HEK293 (cell line): ENCODE data around the gene SLC14A1.

Experiments
- HOXD13 ChIP-seq: sonication (generic); formaldehyde crosslinking; IDR thresholded peaks from 2 replicates; pipeline ENCODE4 v1.8.0; 2022; ENCODE audit warnings: missing genetic modification reagents, borderline replicate concordance
- IKZF3 ChIP-seq: fragments of 450-650 bp; IDR thresholded peaks from 2 replicates; pipeline ENCODE4 v1.5.0; 2018; ENCODE audit warnings: missing biosample characterization, mild to moderate bottlenecking, missing genetic modification characterization, moderate library complexity
- KLF16 ChIP-seq: fragments of 450-650 bp; formaldehyde crosslinking; IDR thresholded peaks from 2 replicates; pipeline ENCODE4 v1.5.1; 2017; ENCODE audit warnings: missing biosample characterization, missing genetic modification characterization
- YY2 ChIP-seq: fragments of 450-650 bp; formaldehyde crosslinking; IDR thresholded peaks from 2 replicates; pipeline ENCODE4 v1.5.1; 2016; ENCODE audit warnings: missing biosample characterization, missing genetic modification characterization
- ZBTB10 ChIP-seq: fragments of 450-650 bp; formaldehyde crosslinking; IDR thresholded peaks from 2 replicates; pipeline ENCODE4 v1.5.1; 2016; ENCODE audit warnings: missing biosample characterization, missing genetic modification characterization
- ZBTB44 ChIP-seq: fragments of 450-650 bp; IDR thresholded peaks from 2 replicates; pipeline ENCODE4 v1.5.1; 2018; ENCODE audit warnings: missing biosample characterization, mild to moderate bottlenecking, missing genetic modification characterization
- ZNF112 ChIP-seq: fragments of 450-650 bp; formaldehyde crosslinking; IDR thresholded peaks from 2 replicates; pipeline ENCODE4 v1.5.0; 2017; ENCODE audit warnings: missing biosample characterization, missing genetic modification characterization
- ZNF114 ChIP-seq: fragments of 450-650 bp; formaldehyde crosslinking; IDR thresholded peaks from 2 replicates; pipeline ENCODE4 v1.5.0; 2017; ENCODE audit warnings: missing biosample characterization, missing genetic modification characterization
- ZNF132 ChIP-seq: fragments of 450-650 bp; formaldehyde crosslinking; IDR thresholded peaks from 2 replicates; pipeline ENCODE4 v1.5.1; 2017; ENCODE audit warnings: missing biosample characterization, missing genetic modification characterization, borderline replicate concordance
- ZNF148 ChIP-seq: fragments of 450-650 bp; formaldehyde crosslinking; IDR thresholded peaks from 2 replicates; pipeline ENCODE4 v1.5.0; 2017; ENCODE audit warnings: missing biosample characterization, missing genetic modification characterization, borderline replicate concordance
- ZNF157 ChIP-seq: fragments of 450-650 bp; formaldehyde crosslinking; IDR thresholded peaks from 2 replicates; pipeline ENCODE4 v1.5.1; 2016; ENCODE audit warnings: missing biosample characterization, missing genetic modification characterization
- ZNF174 ChIP-seq: fragments of 450-650 bp; formaldehyde crosslinking; IDR thresholded peaks from 2 replicates; pipeline ENCODE4 v1.5.0; 2017; ENCODE audit warnings: missing biosample characterization, mild to moderate bottlenecking, missing genetic modification characterization
- ZNF184 ChIP-seq: fragments of 450-650 bp; IDR thresholded peaks from 2 replicates; pipeline ENCODE4 v1.5.1; 2018; ENCODE audit warnings: missing biosample characterization, mild to moderate bottlenecking, missing genetic modification characterization
- ZNF214 ChIP-seq: fragments of 450-650 bp; formaldehyde crosslinking; IDR thresholded peaks from 2 replicates; pipeline ENCODE4 v1.5.1; 2017; ENCODE audit warnings: missing biosample characterization, mild to moderate bottlenecking, missing genetic modification characterization, borderline replicate concordance
- ZNF274 ChIP-seq, 2 experiments: fragments of 200-500 bp in 1 of 2; fragments of 450-650 bp in 1 of 2; sonication (Bioruptor generic) in 1 of 2; formaldehyde crosslinking in 1 of 2; IDR thresholded peaks; 2 replicates each; pipeline versions ENCODE4 v1.5.1 to v1.6.1; 2014 to 2016; ENCODE audit warnings: borderline replicate concordance in 1 of 2, inconsistent platforms in 1 of 2, low read length in 1 of 2, missing biosample characterization in 1 of 2, missing genetic modification characterization in 1 of 2
- ZNF311 ChIP-seq: fragments of 450-650 bp; formaldehyde crosslinking; IDR thresholded peaks from 2 replicates; pipeline ENCODE4 v1.5.1; 2017; ENCODE audit warnings: missing biosample characterization, missing genetic modification characterization, borderline replicate concordance
- ZNF324 ChIP-seq: fragments of 450-650 bp; formaldehyde crosslinking; IDR thresholded peaks from 2 replicates; pipeline ENCODE4 v1.5.1; 2016; ENCODE audit warnings: missing biosample characterization, missing genetic modification characterization
- ZNF335 ChIP-seq: fragments of 450-650 bp; formaldehyde crosslinking; conservative IDR thresholded peaks from 2 replicates; pipeline ENCODE4 v1.5.1; 2016; ENCODE audit warnings: missing biosample characterization, missing genetic modification characterization
- ZNF350 ChIP-seq: fragments of 450-650 bp; formaldehyde crosslinking; IDR thresholded peaks from 2 replicates; pipeline ENCODE4 v1.5.0; 2017; ENCODE audit warnings: missing biosample characterization, mild to moderate bottlenecking, missing genetic modification characterization
- ZNF37A ChIP-seq: fragments of 450-650 bp; IDR thresholded peaks from 2 replicates; pipeline ENCODE4 v1.5.1; 2018; ENCODE audit warnings: missing biosample characterization, missing genetic modification characterization
- ZNF549 ChIP-seq: fragments of 450-650 bp; IDR thresholded peaks from 2 replicates; pipeline ENCODE4 v1.5.1; 2018; ENCODE audit warnings: missing biosample characterization, missing genetic modification characterization, mild to moderate bottlenecking, inconsistent platforms, moderate library complexity
- ZNF558 ChIP-seq: fragments of 450-650 bp; formaldehyde crosslinking; IDR thresholded peaks from 2 replicates; pipeline ENCODE4 v1.5.1; 2016; ENCODE audit warnings: missing biosample characterization, missing genetic modification characterization
- ZNF561 ChIP-seq: fragments of 450-650 bp; IDR thresholded peaks from 2 replicates; pipeline ENCODE4 v1.5.1; 2018; ENCODE audit warnings: missing biosample characterization, missing genetic modification characterization, borderline replicate concordance
- ZNF596 ChIP-seq: fragments of 450-650 bp; IDR thresholded peaks from 2 replicates; pipeline ENCODE4 v1.5.0; 2018; ENCODE audit warnings: missing biosample characterization, mild to moderate bottlenecking, missing genetic modification characterization, moderate library complexity
- ZNF626 ChIP-seq: fragments of 450-650 bp; sonication (Bioruptor Pico); formaldehyde crosslinking; IDR thresholded peaks from 2 replicates; pipeline ENCODE4 v1.5.1; 2018; ENCODE audit warnings: missing biosample characterization, missing genetic modification characterization, inconsistent platforms
- ZNF692 ChIP-seq: fragments of 450-650 bp; formaldehyde crosslinking; IDR thresholded peaks from 2 replicates; pipeline ENCODE4 v1.5.1; 2016; ENCODE audit warnings: missing biosample characterization, missing genetic modification characterization
- ZNF776 ChIP-seq: fragments of 450-650 bp; formaldehyde crosslinking; IDR thresholded peaks from 2 replicates; pipeline ENCODE4 v1.5.0; 2017; ENCODE audit warnings: missing biosample characterization, missing genetic modification characterization, borderline replicate concordance
- ZSCAN30 ChIP-seq: fragments of 450-650 bp; IDR thresholded peaks from 2 replicates; pipeline ENCODE4 v1.5.1; 2018; ENCODE audit warnings: missing biosample characterization, mild to moderate bottlenecking, missing genetic modification characterization, moderate library complexity
- ZXDB ChIP-seq: fragments of 450-650 bp; formaldehyde crosslinking; IDR thresholded peaks from 2 replicates; pipeline ENCODE4 v1.5.1; 2016; ENCODE audit warnings: missing biosample characterization, missing genetic modification characterization
- TF ChIP-seq, protein P1 (sequence below): fragments of 450-650 bp; IDR thresholded peaks from 2 replicates; pipeline ENCODE4 v1.5.1; 2018; ENCODE audit warnings: missing biosample characterization, missing genetic modification characterization

The SLC14A1 gene

GRCh38 chr18:45755934-45756333, 32.0 kb downstream of the SLC14A1 start (continued):
- 0 out of 2 replicates have a peak, but pooled peaks have one; percentile 76 for TF ChIP-seq ZNF311 (tag by site-specific recombination)
- TF ChIP-seq ZNF626 (tag by site-specific recombination), result peak; percentile 98
- TF ChIP-seq ZNF274 (IDR thresholded peaks at IDR 0.05; ENCODE audit: low read length), result no peak
- no peak for TF ChIP-seq ZNF274 (tag by site-specific recombination; IDR thresholded peaks at IDR 0.05; ENCODE audit: borderline replicate concordance)
- TF ChIP-seq ZBTB44, result peak; percentile 94
- TF ChIP-seq ZNF776 (tag by site-specific recombination), result peak; percentile 99
- 0 out of 2 replicates have a peak, but pooled peaks have one; percentile 27 for TF ChIP-seq ZNF335 (tag by site-specific recombination)
- peak; percentile 93 for TF ChIP-seq ZNF561 (tag by site-specific recombination)
- peak; percentile 94 for TF ChIP-seq ZNF184
- TF ChIP-seq ZNF350 (tag by site-specific recombination), result peak; percentile 97
- TF ChIP-seq ZNF558, result no peak
- 0 out of 2 replicates have a peak, but pooled peaks have one; percentile 44 for TF ChIP-seq KLF16
- peak; percentile 18; the same call in 1 of the 2 replicates for TF ChIP-seq IKZF3 (tag by site-specific recombination)
- TF ChIP-seq HOXD13 (CRISPR knock-in tag), result no peak
- TF ChIP-seq YY2 (tag by site-specific recombination), result 0 out of 2 replicates have a peak, but pooled peaks have one; percentile 12
- TF ChIP-seq ZNF112 (tag by site-specific recombination), result peak; percentile 98
- peak; percentile 69; the same call in 1 of the 2 replicates for TF ChIP-seq ZSCAN30 (tag by site-specific recombination)
- peak; percentile 85; the same call in 1 of the 2 replicates for TF ChIP-seq ZNF132 (tag by site-specific recombination)
- 0 out of 2 replicates have a peak, but pooled peaks have one; percentile 31 for TF ChIP-seq ZNF596 (tag by site-specific recombination)
- peak; percentile 81; the same call in 1 of the 2 replicates for TF ChIP-seq ZNF37A (tag by site-specific recombination)
- no peak for TF ChIP-seq ZNF324
- peak; percentile 63; the same call in 1 of the 2 replicates for TF ChIP-seq ZNF692 (tag by site-specific recombination)
- TF ChIP-seq ZNF157 (tag by site-specific recombination), result no peak
- TF ChIP-seq ZNF174 (tag by site-specific recombination), result peak; percentile 98
- TF ChIP-seq ZBTB10 (tag by site-specific recombination), result 0 out of 2 replicates have a peak, but pooled peaks have one; percentile 29
- TF ChIP-seq ZNF148 (tag by site-specific recombination), result peak; percentile 54; the same call in 1 of the 2 replicates
- TF ChIP-seq, protein P1, sequence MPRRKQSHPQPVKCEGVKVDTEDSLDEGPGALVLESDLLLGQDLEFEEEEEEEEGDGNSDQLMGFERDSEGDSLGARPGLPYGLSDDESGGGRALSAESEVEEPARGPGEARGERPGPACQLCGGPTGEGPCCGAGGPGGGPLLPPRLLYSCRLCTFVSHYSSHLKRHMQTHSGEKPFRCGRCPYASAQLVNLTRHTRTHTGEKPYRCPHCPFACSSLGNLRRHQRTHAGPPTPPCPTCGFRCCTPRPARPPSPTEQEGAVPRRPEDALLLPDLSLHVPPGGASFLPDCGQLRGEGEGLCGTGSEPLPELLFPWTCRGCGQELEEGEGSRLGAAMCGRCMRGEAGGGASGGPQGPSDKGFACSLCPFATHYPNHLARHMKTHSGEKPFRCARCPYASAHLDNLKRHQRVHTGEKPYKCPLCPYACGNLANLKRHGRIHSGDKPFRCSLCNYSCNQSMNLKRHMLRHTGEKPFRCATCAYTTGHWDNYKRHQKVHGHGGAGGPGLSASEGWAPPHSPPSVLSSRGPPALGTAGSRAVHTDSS (tag by site-specific recombination), result peak; percentile 63; the same call in 1 of the 2 replicates
- 0 out of 2 replicates have a peak, but pooled peaks have one; percentile 37 for TF ChIP-seq ZXDB (tag by site-specific recombination)
- peak; percentile 62; the same call in 1 of the 2 replicates for TF ChIP-seq ZNF214
- TF ChIP-seq ZNF549 (tag by site-specific recombination), result peak; percentile 91
- TF ChIP-seq ZNF114 (tag by site-specific recombination), result peak; percentile 98; the same call in 1 of the 2 replicates
